Body of pancreas (tissue), 4 donors: ENCODE results near the gene HS3ST6.

Source experiments
- CTCF ChIP-seq, 7 experiments: fragments of 450-650 bp in 4 of 7; fragments of 200-600 bp in 3 of 7; sonication (generic) in 3 of 7; IDR thresholded peaks; one replicate each; pipeline ENCODE4 v1.5.1; 2016 to 2019; ENCODE audit warnings: antibody characterized with exemption in 7 of 7
- POLR2A ChIP-seq, 3 donors: fragments of 450-650 bp; IDR thresholded peaks; one replicate each; pipeline ENCODE4 v1.6.1; 2016; ENCODE audit warnings: antibody characterized with exemption in 3 of 3, mild to moderate bottlenecking in 2 of 3

- TF ChIP-seq CTCF (IDR thresholded peaks at IDR 0.05) = no peak
- no peak for TF ChIP-seq POLR2A (IDR thresholded peaks at IDR 0.05)
Observed at GRCh38 chr16:1874854-1875253, 43.4 kb downstream of the HS3ST6 start.
